Spinal cord (tissue), 10 donors: Measurements from ENCODE around the gene TBC1D10B. TPM values are rescaled to one million over a fixed set of nuclear protein-coding genes. Genes with fewer than 3 reads are reported as not detected.
"Not testable (repeated sequence)": the region's sequence is repeated elsewhere in the genome, so short reads cannot be mapped to it uniquely, and the experiment has no call there.

Experiments
- DNase-seq, 6 donors: peaks; one replicate each; pipeline versions ENCODE4 v3.0.0 to v3.0.0-alpha.2; 2013 to 2015; ENCODE audit warnings: low spot score in 6 of 6, low read depth in 4 of 6
- H3K27ac ChIP-seq: one replicate; pipeline ENCODE4 v1.5.1; 2013; ENCODE audit warnings: low read depth, low read length, control low read depth
- H3K27me3 ChIP-seq: one replicate; pipeline ENCODE4 v1.6.1; 2013; ENCODE audit warnings: low read length; ENCODE audit not compliant: control insufficient read depth, insufficient read depth
- H3K36me3 ChIP-seq: one replicate; pipeline ENCODE4 v1.6.1; 2013; ENCODE audit warnings: low read length; ENCODE audit not compliant: control insufficient read depth, insufficient read depth
- H3K4me1 ChIP-seq: one replicate; pipeline ENCODE4 v1.6.1; 2013; ENCODE audit warnings: low read length; ENCODE audit not compliant: control insufficient read depth, insufficient read depth
- H3K4me3 ChIP-seq: one replicate; pipeline ENCODE4 v1.5.1; 2013; ENCODE audit warnings: low read depth, low read length, control low read depth
- H3K9me3 ChIP-seq: one replicate; pipeline ENCODE4 v1.6.1; 2013; ENCODE audit warnings: low read length; ENCODE audit not compliant: control insufficient read depth, insufficient read depth
- WGBS: methylation state at CpG from one replicate; pipeline ENCODE4 v1.1.5; 2013; ENCODE audit warnings: missing lambda C conversion rate; ENCODE audit not compliant: insufficient coverage; 5-methylcytosine and 5-hydroxymethylcytosine counted together
- polyA plus RNA-seq, 2 donors: library from polyadenylated mRNA; unstranded; fragments of 120-200 nt; gene quantifications; one replicate each; pipeline ENCODE4 v1.2.1, GENCODE V29; 2013; ENCODE audit not compliant: insufficient read length in 2 of 2
- total RNA-seq, 2 donors: library from RNA; depleted of rRNA in 1 of 2; stranded (reverse); fragments of 120-200 nt in 1 of 2; fragments of >200 nt in 1 of 2; gene quantifications; one replicate each; pipeline versions ENCODE4 v1.2.3 to v1.2.4, GENCODE V29; 2013 to 2014
- donor health status: healthy.

TBC1D10B gene
- total and polyA plus RNA-seq, 4 donors, result 26.0 to 74.1 (median 48.7) TPM

- no peak overlapping the region for H3K27ac ChIP-seq
- H3K4me1 ChIP-seq, result peaks cover 39% of the 10 kb centered on the region
- 79% methylated on average over 1 of the region's 3 CpGs for WGBS
Measured at GRCh38 chr16:30350134-30350871, 20.0 kb downstream of the TBC1D10B start.

DNA sequence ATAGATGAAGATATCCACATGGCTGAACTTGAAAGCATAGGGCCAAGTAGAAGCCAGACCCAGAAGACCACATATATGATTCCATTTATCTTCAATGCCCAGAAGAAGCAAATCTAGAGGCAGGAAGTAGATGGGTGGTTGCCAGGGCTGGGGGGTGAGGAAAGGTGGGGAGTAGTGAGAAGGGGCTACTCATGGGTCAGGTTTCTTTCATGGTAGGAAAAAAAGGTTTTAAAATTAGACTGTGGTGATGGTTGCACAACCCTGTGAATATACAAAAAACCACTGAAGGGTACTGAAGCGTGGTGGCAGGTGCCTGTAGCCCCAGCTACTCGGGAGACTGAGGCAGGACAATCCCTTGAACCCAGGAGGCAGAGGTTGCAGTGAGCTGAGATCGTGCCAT is 20.6 kb downstream of the TBC1D10B start:
- Histone ChIP-seq H3K27ac (no peak overlapping the region), H3K9me3 (no peaks in the 10 kb centered on the region), H3K36me3 (peaks cover 54% of the 10 kb centered on the region), H3K4me1 (peaks cover 38% of the 10 kb centered on the region), H3K4me3 (no peak overlapping the region), H3K27me3 (no peaks in the 10 kb centered on the region)
- 100% methylated on average over 2 of the region's 3 CpGs for whole genome bisulfite sequencing
- DNase-seq, result no peak

More at GRCh38 chr16:30350134-30350871, 20.0 kb downstream of the TBC1D10B start:
- Histone ChIP-seq H3K27me3 (no peaks in the 10 kb centered on the region), H3K9me3 (no peaks in the 10 kb centered on the region), H3K4me3 (no peak overlapping the region), H3K36me3 (peaks cover 54% of the 10 kb centered on the region)
- DNase-seq, result no peak

GRCh38 chr16:30348929-30349328 is 21.4 kb downstream of the TBC1D10B start:
- Histone ChIP-seq H3K27me3 (no peaks in the 10 kb centered on the region), H3K9me3 (no peaks in the 10 kb centered on the region), H3K36me3 (peaks cover 52% of the 10 kb centered on the region), H3K27ac (no peak overlapping the region), H3K4me3 (no peak overlapping the region), H3K4me1 (peaks cover 31% of the 10 kb centered on the region)
- DNase-seq, result no peak
- no CpG with 5 or more reads among the region's 7 CpGs for WGBS

- WGBS, result 91% methylated on average over 6 of the region's 8 CpGs
- no peaks in the 10 kb centered on the region for H3K27me3 ChIP-seq
- no peak overlapping the region for H3K4me3 ChIP-seq
- DNase-seq, result no peak
- peaks cover 23% of the 10 kb centered on the region for H3K4me1 ChIP-seq
- peaks cover 45% of the 10 kb centered on the region for H3K36me3 ChIP-seq
- no peaks in the 10 kb centered on the region for H3K9me3 ChIP-seq
- H3K27ac ChIP-seq, result no peak overlapping the region
Measured at GRCh38 chr16:30348113-30348512, 22.2 kb downstream of the TBC1D10B start.

DNA sequence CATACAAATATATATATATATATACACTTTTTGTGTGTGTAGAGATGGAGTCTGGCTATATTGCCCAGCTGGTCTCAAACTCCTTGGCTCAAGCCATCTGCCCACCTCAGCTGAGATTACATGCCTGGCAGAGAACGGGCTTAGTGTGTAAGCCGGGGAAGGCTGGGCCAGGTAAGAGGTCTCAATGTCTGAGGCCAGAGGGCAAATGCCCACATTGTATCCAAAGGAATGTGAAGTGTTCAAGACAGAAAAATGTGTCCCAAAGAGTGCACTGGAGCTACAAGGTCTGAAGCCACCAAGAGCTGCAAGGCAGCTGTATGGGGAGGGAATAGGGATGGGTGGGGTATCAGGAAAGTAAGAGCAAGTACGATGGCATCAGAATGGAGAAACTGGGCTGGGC is 24.0 kb downstream of the TBC1D10B start:
- WGBS, result 100% methylated on average over 3 of the region's 3 CpGs
- H3K9me3 ChIP-seq, result no peaks in the 10 kb centered on the region
- no peak overlapping the region for H3K27ac ChIP-seq
- no peak overlapping the region for H3K4me3 ChIP-seq
- H3K27me3 ChIP-seq, result no peaks in the 10 kb centered on the region
- peaks cover 4% of the 10 kb centered on the region for H3K4me1 ChIP-seq
- H3K36me3 ChIP-seq, result peaks cover 33% of the 10 kb centered on the region
- no peak for DNase-seq

DNA sequence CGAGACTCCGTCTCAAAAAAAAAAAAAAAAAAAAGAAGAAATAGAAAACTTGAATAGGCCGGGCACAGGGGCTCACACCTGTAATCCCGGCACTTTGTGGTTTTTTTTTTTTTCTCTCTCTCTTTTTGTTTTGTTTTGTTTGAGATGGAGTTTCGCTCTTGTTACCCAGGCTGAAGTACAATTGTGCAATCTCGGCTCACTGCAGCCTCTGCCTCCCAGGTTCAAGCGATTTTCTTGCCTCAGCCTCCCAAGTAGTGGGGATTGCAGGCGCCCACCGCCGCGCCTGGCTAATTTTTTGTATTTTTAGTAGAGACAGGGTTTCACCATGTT is 26.8 kb downstream of the TBC1D10B start:
- not testable (repeated sequence) for H3K27ac ChIP-seq, H3K4me3 ChIP-seq, H3K9me3 ChIP-seq, DNase-seq, H3K27me3 ChIP-seq, H3K4me1 ChIP-seq
- WGBS, result 98% methylated on average over 8 of the region's 11 CpGs
- peaks cover 15% of the 10 kb centered on the region for H3K36me3 ChIP-seq

GRCh38 chr16:30342751-30343490 is 27.4 kb downstream of the TBC1D10B start:
- Histone ChIP-seq H3K4me1 (no peaks in the 10 kb centered on the region), H3K4me3 (no peak overlapping the region), H3K9me3 (no peaks in the 10 kb centered on the region), H3K27me3 (no peaks in the 10 kb centered on the region), H3K36me3 (peaks cover 15% of the 10 kb centered on the region), H3K27ac (no peak overlapping the region)
- 96% methylated on average over 31 of the region's 32 CpGs for WGBS
- no peak for DNase-seq

- 95% methylated on average over 6 of the region's 8 CpGs for WGBS
- not testable (repeated sequence) for H3K36me3 ChIP-seq, H3K27ac ChIP-seq
Measured at GRCh38 chr16:30341971-30342370, 28.3 kb downstream of the TBC1D10B start.

GRCh38 chr16:30340621-30341020 is 29.7 kb downstream of the TBC1D10B start:
- WGBS, result 87% methylated on average over 13 of the region's 13 CpGs
- Histone ChIP-seq H3K27ac (no peak overlapping the region), H3K36me3 (peaks cover 8% of the 10 kb centered on the region), H3K4me3 (no peak overlapping the region), H3K9me3 (no peaks in the 10 kb centered on the region), H3K27me3 (no peaks in the 10 kb centered on the region), H3K4me1 (peaks cover 6% of the 10 kb centered on the region)
- DNase-seq, result no peak

More at GRCh38 chr16:30341971-30342370, 28.3 kb downstream of the TBC1D10B start:
- H3K4me3 ChIP-seq, H3K9me3 ChIP-seq, H3K4me1 ChIP-seq, DNase-seq, H3K27me3 ChIP-seq: not testable (repeated sequence)

GRCh38 chr16:30338715-30339114 is 31.6 kb downstream of the TBC1D10B start:
- not testable (repeated sequence) for DNase-seq, H3K4me1 ChIP-seq, H3K36me3 ChIP-seq, H3K27me3 ChIP-seq, H3K27ac ChIP-seq, H3K9me3 ChIP-seq, H3K4me3 ChIP-seq
- no CpG with 5 or more reads among the region's 5 CpGs for WGBS
